ENCODE results near the gene C6orf47. TPM values are rescaled to one million over a fixed set of nuclear protein-coding genes. Genes with fewer than 3 reads are reported as not detected.
"Not testable (repeated sequence)": the region's sequence is repeated elsewhere in the genome, so short reads cannot be mapped to it uniquely, and the experiment has no call there.

Gene C6orf47
- total RNA-seq: 10 to 100 TPM; 35.7 to 36.3 TPM
- long read RNA-seq, transcript C6orf47-202 (1 exons, 2,475 nt): major isoform, 111 of 111 reads
- long read RNA-seq, partial matches to known transcripts: 0 of 111 reads
- long read RNA-seq, other reads (novel, unspliced or antisense): 0 of 111 reads

- DNase-seq (peak; percentile 88 to 92), ATAC-seq (peak; percentile 74)
- intact Hi-C loops (cut with DNase I, micrococcal nuclease): no loop called here
Measured at GRCh38 chr6:31660381-31661261, at the start of gene C6orf47. Gene C6orf47 (minus strand): TSS chr6:31660778. CDS start chr6:31659947, 831 bp downstream.

DNA sequence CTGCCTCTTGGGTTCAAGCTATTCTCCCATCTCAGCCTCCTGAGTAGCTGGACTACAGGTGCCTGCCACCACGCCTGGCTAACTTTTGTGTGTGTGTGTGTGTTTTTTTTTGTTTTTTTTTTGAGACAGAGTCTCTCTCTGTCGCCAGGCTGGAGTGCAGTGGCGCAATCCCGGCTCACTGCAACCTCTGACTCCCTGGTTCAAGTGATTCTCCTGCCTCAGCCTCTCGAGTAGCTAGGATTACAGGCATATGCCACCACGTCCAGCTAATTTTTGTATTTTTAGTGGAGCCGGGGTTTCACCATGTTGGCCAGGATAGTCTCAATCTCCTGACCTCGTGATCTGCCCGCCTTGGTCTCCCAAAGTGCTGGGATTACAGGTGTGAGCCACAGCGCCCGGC lies 48.6 kb upstream of the C6orf47 start:
- ATAC-seq; intact Hi-C loops (cut with DNase I, micrococcal nuclease); DNase-seq: not testable (repeated sequence)

DNA sequence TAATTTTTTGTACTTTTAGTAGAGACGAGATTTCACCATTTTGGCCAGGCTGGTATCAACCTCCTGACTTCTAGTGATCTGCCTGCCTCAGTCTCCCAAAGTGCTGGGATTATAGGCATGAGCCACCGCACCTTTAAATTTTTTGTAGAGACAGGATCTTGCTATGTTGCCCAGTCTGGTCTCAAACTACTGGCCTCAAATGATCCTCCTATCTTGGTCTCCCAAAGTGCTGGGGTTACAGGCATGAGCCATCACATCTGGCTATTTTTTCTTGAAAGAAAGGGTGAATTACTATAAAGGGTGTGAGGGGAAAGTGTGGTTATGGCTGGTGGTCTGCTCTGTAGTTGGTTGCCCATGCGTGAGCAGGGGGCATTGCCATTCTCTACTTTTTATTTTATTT lies 47.6 kb upstream of the C6orf47 start:
- no peak for ATAC-seq
- intact Hi-C loops (cut with DNase I, micrococcal nuclease): no loop called here
- DNase-seq: no peak

- DNase-seq (no peak), ATAC-seq (no peak)
- intact Hi-C loops (cut with DNase I, micrococcal nuclease): no loop called here
Measured at GRCh38 chr6:31707701-31708100, 47.1 kb upstream of the C6orf47 start.

DNA sequence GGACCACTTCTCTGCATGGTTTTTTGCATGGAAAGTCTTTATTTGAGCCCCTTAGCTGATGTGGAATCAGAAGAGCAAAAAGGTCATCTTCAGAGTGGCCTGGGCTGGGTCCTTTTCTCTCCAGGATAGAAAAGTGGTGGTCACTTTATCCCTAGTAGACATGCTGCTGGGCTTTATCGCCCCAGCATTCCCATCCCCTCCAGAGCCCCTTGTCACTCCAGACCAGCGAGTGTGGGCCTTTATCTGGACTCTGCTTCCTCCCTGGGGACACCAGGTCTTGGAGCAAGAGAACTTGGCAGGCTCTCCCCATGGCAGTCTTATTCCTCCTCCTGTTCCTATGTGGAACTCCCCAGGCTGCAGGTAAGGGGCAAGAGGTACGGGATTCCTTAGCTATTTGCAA lies 46.0 kb upstream of the C6orf47 start, which contains the start of gene LY6G6F:
Gene LY6G6F (plus strand): TSS at position 268 of the 400 bp plus-strand sequence. CDS start 41 bp downstream, at position 309.
- DNase-seq (no peak), ATAC-seq (no peak)
- intact Hi-C loops (cut with DNase I, micrococcal nuclease): no loop called here

GRCh38 chr6:31705931-31706330 lies 45.4 kb upstream of the C6orf47 start:
- DNase-seq: no peak
- ATAC-seq: no peak
- intact Hi-C loops (cut with DNase I, micrococcal nuclease): no loop called here

DNA sequence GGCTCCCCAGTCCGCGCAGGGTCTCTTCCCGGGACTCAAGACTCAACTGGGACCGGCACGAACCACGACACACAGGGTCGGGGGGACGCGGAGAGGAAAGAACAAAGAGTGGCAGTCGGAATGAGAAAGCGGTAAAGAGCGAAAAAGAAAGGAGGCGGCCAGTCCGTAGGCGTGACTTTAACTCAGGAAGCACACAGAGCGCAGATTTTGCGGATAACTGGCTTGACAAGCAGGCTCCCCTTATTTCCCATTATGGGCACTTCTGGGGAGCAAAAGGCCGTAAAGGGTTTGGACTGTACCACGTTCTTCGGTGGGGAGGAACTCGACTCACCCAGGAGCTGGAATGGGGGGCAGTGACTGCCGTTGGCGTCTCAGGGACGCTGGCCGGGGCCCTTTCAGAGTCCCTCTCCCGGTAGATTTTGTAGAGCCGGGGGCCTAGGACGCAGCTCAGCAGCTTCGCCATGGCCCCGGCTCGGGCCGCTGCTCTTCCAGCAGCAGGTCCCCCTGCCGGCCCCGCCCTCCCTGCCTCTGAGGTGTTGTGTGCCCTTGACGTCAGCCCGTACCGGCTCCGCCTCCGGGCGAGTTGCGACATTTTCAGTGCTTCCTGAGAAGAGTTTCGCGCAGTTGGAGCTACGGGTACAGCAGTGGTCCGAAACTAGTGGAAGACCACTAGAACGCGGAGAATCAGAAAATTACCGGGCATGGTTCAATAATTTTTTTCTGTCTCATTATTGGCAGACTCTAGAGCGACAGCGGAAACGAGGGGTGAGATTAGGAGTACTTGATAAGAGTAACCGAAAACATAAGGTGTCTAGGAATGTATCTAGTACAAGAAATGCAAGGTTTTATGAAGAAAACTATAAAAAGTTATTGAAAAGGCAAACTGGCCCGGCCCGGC lies 42.5 kb upstream of the C6orf47 start, which contains the start of gene ABHD16A:
Gene ABHD16A (minus strand): TSS at position 506 of the 898 bp plus-strand sequence. CDS start 43 bp downstream, at position 463.
- DNase-seq (peak; percentile 99), ATAC-seq (peak; percentile 98)
- intact Hi-C loops (cut with DNase I, micrococcal nuclease): no loop called here

- intact Hi-C loops (cut with DNase I, micrococcal nuclease): no loop called here
- ATAC-seq: peak; percentile 15
Measured at GRCh38 chr6:31702405-31702818, 41.8 kb upstream of the C6orf47 start.

GRCh38 chr6:31701666-31702404 lies 41.3 kb upstream of the C6orf47 start:
- intact Hi-C loops (cut with DNase I, micrococcal nuclease): no loop called here
- peak in 1 of 2 donors; percentile 33 for DNase-seq
- peak; percentile 5 for ATAC-seq

More at GRCh38 chr6:31702405-31702818, 41.8 kb upstream of the C6orf47 start:
- no peak for DNase-seq

GRCh38 chr6:31700740-31701401 lies 40.3 kb upstream of the C6orf47 start:
- ATAC-seq (no peak), DNase-seq (no peak)
- intact Hi-C loops (cut with DNase I, micrococcal nuclease): no loop called here

GRCh38 chr6:31697555-31697954 lies 37.0 kb upstream of the C6orf47 start:
- intact Hi-C loops (cut with DNase I, micrococcal nuclease): no loop called here
- DNase-seq: no peak
- no peak for ATAC-seq

GRCh38 chr6:31693535-31693934 lies 33.0 kb upstream of the C6orf47 start:
- no peak for ATAC-seq
- intact Hi-C loops (cut with DNase I, micrococcal nuclease): no loop called here
- DNase-seq: no peak

- intact Hi-C loops (cut with DNase I, micrococcal nuclease): no loop called here
- DNase-seq (no peak), ATAC-seq (no peak)
Measured at GRCh38 chr6:31692886-31693285, 32.3 kb upstream of the C6orf47 start.

GRCh38 chr6:31692353-31692752 lies 31.8 kb upstream of the C6orf47 start:
- no peak for DNase-seq
- ATAC-seq: no peak
- intact Hi-C loops (cut with DNase I, micrococcal nuclease): no loop called here

GRCh38 chr6:31691564-31692108 lies 31.1 kb upstream of the C6orf47 start:
- intact Hi-C loops (cut with DNase I, micrococcal nuclease): no loop called here
- DNase-seq (no peak), ATAC-seq (no peak)

- intact Hi-C loops (cut with DNase I, micrococcal nuclease): no loop called here
- ATAC-seq (no peak), DNase-seq (no peak)
Measured at GRCh38 chr6:31691078-31691463, 30.5 kb upstream of the C6orf47 start.

DNA sequence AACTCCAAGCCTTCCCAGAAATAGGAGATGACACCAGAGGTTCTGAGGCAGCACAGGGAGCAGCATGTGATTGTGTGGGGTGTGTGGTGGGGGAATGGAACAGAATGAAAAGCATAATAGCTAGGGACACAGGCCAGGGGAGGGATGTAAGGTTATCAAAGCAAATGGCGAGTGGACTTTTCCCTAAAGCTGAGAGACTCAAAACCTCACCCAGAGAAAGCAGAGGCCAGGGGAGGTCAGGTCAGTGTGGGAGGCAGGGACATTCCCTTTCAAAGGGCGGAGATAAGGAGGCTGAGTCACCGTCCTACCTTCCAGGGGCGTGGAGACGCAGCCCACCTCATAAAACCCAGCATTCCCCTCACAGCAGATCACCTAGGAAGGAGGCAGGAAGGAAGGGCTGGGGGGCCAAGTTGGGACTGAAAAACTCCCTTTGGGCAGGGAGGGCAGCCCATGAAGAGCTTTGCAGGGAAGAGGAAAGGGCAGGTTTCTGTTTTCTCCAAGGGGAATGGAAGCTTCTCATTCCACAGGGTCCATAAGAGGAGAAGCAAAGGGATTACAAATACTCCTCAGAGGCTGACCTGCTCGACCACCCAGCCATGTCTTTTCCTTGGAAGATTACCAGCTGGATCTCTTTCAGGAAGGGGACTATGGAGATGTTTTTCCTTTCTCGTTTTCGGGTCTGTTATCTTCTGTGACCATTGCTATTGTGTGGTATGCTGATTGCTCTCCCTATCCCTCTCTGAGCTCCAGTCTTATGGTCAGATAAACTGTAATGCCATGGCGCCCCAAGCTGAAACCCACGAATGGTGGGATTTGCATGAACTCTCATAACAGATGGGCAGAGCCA lies 29.9 kb upstream of the C6orf47 start:
- peak in 1 of 2 donors; percentile 57 for DNase-seq
- ATAC-seq: peak; percentile 90
- intact Hi-C loops (cut with DNase I, micrococcal nuclease): no loop called here

Data from left colon (tissue), 2 donors.